BLaER1 (cell line): ENCODE results near the gene RARS2.

ENCODE experiments used
- H3K27ac ChIP-seq: shearing (Covaris generic); formaldehyde crosslinking; 2 replicates; pipeline ENCODE4 v1.8.1; 2022
- H3K27me3 ChIP-seq: shearing (Covaris generic); formaldehyde crosslinking; 2 replicates; pipeline ENCODE4 v1.8.1; 2022
- H3K36me3 ChIP-seq: shearing (Covaris generic); formaldehyde crosslinking; 2 replicates; pipeline ENCODE4 v1.8.1; 2022
- H3K4me1 ChIP-seq: shearing (Covaris generic); formaldehyde crosslinking; 2 replicates; pipeline ENCODE4 v1.8.1; 2022
- H3K4me2 ChIP-seq: shearing (Covaris generic); formaldehyde crosslinking; 2 replicates; pipeline ENCODE4 v1.8.1; 2022
- H3K4me3 ChIP-seq: shearing (Covaris generic); formaldehyde crosslinking; 2 replicates; pipeline ENCODE4 v1.8.1; 2022
- H3K9ac ChIP-seq: shearing (Covaris generic); formaldehyde crosslinking; 2 replicates; pipeline ENCODE4 v1.8.1; 2022
- H3K9me3 ChIP-seq: shearing (Covaris generic); formaldehyde crosslinking; 2 replicates; pipeline ENCODE4 v1.8.1; 2022
- H4K20me1 ChIP-seq: shearing (Covaris generic); formaldehyde crosslinking; 2 replicates; pipeline ENCODE4 v1.8.1; 2022
- Cebpa-rat ChIP-seq: shearing (Covaris generic); IDR thresholded peaks from 2 replicates; pipeline ENCODE4 v1.8.1; 2022

RARS2 gene

DNA sequence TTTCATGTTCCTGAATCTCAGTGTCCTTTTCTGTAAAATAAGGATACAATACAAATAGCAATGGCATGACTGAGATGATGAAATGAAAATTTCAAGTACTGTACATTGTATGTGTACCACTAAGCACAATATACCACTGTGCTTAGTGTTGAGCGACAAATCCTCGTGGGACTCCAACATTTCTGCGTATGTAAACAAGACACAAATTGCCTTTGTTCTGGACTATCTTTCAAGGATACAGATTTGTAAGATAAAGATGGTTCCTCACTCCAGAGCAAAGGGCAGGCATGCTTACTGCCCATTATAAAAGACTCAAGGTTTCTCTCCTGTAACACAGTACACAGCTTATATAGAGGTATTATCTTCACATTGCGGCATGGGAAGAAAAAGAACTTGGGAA, 6.0 kb downstream of the RARS2 start:
- no peak for TF ChIP-seq Cebpa-rat
- 0 out of 2 replicates have a peak, but pooled peaks cover 9% of the 10 kb centered on the region for H4K20me1 ChIP-seq
- H3K4me3 ChIP-seq, result no peak overlapping the region
- H3K9ac ChIP-seq, result no peak overlapping the region
- peaks cover 6% of the 10 kb centered on the region; the same call in 1 of the 2 replicates for H3K36me3 ChIP-seq
- H3K4me1 ChIP-seq, result peaks cover 7% of the 10 kb centered on the region
- H3K9me3 ChIP-seq, result no peaks in the 10 kb centered on the region
- H3K4me2 ChIP-seq, result no peak overlapping the region
- H3K27me3 ChIP-seq, result no peaks in the 10 kb centered on the region
- no peak overlapping the region for H3K27ac ChIP-seq

- H3K36me3 ChIP-seq, result no peaks in the 10 kb centered on the region
- H3K4me2 ChIP-seq, result no peak overlapping the region
- no peak for TF ChIP-seq Cebpa-rat
- no peak overlapping the region for H3K9ac ChIP-seq
- peaks cover 7% of the 10 kb centered on the region; the same call in 1 of the 2 replicates for H3K4me1 ChIP-seq
- no peaks in the 10 kb centered on the region for H3K27me3 ChIP-seq
- no peaks in the 10 kb centered on the region for H3K9me3 ChIP-seq
- H4K20me1 ChIP-seq, result no peaks in the 10 kb centered on the region
- H3K4me3 ChIP-seq, result no peak overlapping the region
- no peak overlapping the region for H3K27ac ChIP-seq
These were observed 14.4 kb downstream of the RARS2 start for GRCh38 chr6:87575423-87575822.

DNA sequence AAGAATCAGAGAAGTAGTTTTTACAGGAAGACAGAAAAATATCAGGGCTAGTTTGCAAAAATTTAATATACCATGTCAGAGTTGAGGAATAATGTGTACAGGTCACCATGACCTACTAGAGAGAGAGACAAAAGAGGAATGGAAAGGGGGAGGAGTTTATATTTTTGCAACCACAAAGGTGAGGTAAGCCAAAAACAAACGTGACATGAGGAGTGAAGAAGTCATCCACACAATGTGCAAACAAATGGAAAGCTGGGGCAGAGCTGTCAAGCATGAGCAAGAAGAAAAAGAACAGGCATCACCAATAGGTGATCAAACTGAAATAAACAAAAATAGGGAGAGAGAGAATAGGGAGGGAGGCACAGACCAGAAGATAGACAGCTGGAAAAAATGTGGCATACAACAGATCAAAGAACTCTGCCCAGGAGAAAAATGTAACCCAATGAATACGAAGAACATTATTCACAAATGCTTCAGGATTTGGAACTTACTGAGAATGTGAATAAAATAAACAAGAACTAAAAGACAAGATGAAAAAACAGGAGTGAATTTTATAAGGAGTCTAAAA, 15.5 kb downstream of the RARS2 start:
- Histone ChIP-seq H3K27ac (no peak overlapping the region), H3K4me1 (peaks cover 7% of the 10 kb centered on the region; the same call in 1 of the 2 replicates), H3K9me3 (no peaks in the 10 kb centered on the region), H3K4me2 (no peak overlapping the region), H3K4me3 (no peak overlapping the region), H3K36me3 (no peaks in the 10 kb centered on the region), H3K9ac (no peak overlapping the region), H3K27me3 (no peaks in the 10 kb centered on the region), H4K20me1 (no peaks in the 10 kb centered on the region)
- no peak for TF ChIP-seq Cebpa-rat

DNA sequence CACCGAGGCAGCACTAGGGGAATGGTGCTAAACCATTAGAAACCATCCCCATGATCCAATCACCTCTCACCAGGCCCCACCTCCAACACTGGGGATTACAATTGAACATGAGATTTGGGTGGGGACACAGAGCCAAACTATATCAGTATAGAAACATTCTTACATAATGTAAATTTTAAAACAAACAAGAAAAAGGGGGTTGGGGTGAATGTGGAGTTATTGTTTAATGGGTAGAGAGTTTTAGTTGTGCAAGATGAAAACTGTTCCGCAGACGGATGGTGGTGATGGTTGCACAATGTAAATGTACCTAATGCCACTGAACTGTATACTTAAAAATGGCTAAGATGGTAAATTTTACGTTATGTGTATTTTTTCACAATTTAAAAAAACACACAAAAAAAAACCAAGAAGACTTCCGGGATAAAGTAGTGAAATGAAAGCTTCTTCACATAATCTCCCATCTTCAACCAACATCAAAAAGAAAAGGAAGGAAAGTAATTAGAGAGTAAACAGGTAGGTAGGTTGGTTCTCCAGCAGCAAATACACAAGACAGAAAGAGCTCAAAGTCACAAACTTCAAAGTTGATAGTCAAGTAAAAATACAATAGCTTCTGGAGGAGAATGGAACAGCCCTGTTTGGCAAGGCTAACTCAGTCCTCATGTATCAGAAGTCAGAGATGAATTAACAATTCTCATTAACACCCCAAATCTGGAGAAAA, 16.3 kb downstream of the RARS2 start:
- H3K4me1 ChIP-seq, result peaks cover 7% of the 10 kb centered on the region; the same call in 1 of the 2 replicates
- no peak overlapping the region for H3K4me3 ChIP-seq
- H3K4me2 ChIP-seq, result no peak overlapping the region
- H4K20me1 ChIP-seq, result no peaks in the 10 kb centered on the region
- H3K36me3 ChIP-seq, result no peaks in the 10 kb centered on the region
- no peaks in the 10 kb centered on the region for H3K9me3 ChIP-seq
- H3K27me3 ChIP-seq, result no peaks in the 10 kb centered on the region
- no peak overlapping the region for H3K9ac ChIP-seq
- TF ChIP-seq Cebpa-rat, result no peak
- no peak overlapping the region for H3K27ac ChIP-seq

DNA sequence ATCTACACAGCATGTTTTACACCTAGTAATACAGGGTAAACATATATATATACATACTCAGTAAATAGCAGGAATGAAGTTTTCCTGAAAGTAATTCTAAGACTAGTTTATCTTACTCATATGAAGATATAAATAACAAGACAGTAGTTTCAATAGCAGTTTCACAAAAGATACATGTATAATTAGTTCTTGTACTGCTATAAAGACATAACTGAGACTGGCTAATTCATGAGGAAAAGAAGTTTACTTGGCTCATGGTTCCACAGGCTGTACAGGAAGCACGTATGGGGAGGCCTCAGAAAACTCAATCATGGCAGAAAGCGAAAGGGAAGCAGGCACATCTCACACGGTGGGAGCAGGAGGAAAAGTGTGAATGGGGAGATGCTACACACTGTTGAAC, 16.9 kb downstream of the RARS2 start:
- Histone ChIP-seq H3K36me3 (no peaks in the 10 kb centered on the region), H3K4me3 (no peak overlapping the region), H3K27ac (no peak overlapping the region), H3K9me3 (no peaks in the 10 kb centered on the region), H4K20me1 (no peaks in the 10 kb centered on the region), H3K9ac (no peak overlapping the region), H3K27me3 (no peaks in the 10 kb centered on the region), H3K4me2 (no peak overlapping the region), H3K4me1 (peaks cover 7% of the 10 kb centered on the region; the same call in 1 of the 2 replicates)
- TF ChIP-seq Cebpa-rat, result no peak

- Histone ChIP-seq H3K27ac (no peak overlapping the region), H3K9me3 (no peaks in the 10 kb centered on the region)
These were observed 17.8 kb downstream of the RARS2 start for GRCh38 chr6:87572021-87572420.

DNA sequence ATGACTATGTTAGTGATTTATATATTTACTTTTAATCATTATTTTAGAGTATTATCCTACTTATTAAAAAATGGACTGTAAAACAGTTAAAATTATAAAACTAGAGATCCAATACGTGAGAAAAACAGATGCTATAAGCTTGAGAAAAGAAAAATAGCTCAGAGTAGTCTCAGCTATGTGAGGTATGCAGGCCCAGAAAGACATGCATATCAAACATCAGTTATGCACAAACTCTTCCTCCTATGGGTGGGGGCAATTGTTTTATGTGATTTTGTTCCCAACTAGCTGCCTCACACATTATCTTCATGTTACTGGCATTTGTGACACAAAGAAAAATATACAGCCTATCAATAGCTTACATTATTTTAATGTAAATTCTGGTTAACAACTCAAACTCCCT, 28.8 kb downstream of the RARS2 start:
- H3K4me2 ChIP-seq, result no peak overlapping the region
- H3K36me3 ChIP-seq, result peaks cover 25% of the 10 kb centered on the region

More at GRCh38 chr6:87572021-87572420, 17.8 kb downstream of the RARS2 start:
- Histone ChIP-seq H4K20me1 (no peaks in the 10 kb centered on the region), H3K9ac (no peak overlapping the region), H3K27me3 (no peaks in the 10 kb centered on the region), H3K4me3 (no peak overlapping the region), H3K4me2 (no peak overlapping the region), H3K36me3 (no peaks in the 10 kb centered on the region), H3K4me1 (peaks cover 7% of the 10 kb centered on the region; the same call in 1 of the 2 replicates)
- TF ChIP-seq Cebpa-rat, result no peak

GRCh38 chr6:87558446-87558845, 31.3 kb downstream of the RARS2 start:
- peaks cover 29% of the 10 kb centered on the region for H3K36me3 ChIP-seq
- no peaks in the 10 kb centered on the region for H3K4me1 ChIP-seq
- TF ChIP-seq Cebpa-rat, result no peak
- no peaks in the 10 kb centered on the region for H4K20me1 ChIP-seq
- no peaks in the 10 kb centered on the region for H3K9me3 ChIP-seq
- H3K9ac ChIP-seq, result no peak overlapping the region
- no peak overlapping the region for H3K4me2 ChIP-seq
- no peaks in the 10 kb centered on the region for H3K27me3 ChIP-seq
- no peak overlapping the region for H3K27ac ChIP-seq
- no peak overlapping the region for H3K4me3 ChIP-seq

More for the DNA sequence above, 28.8 kb downstream of the RARS2 start:
- H3K27me3 ChIP-seq, result no peaks in the 10 kb centered on the region
- no peak for TF ChIP-seq Cebpa-rat
- H3K4me1 ChIP-seq, result no peaks in the 10 kb centered on the region
- H4K20me1 ChIP-seq, result no peaks in the 10 kb centered on the region
- H3K9me3 ChIP-seq, result no peaks in the 10 kb centered on the region
- H3K27ac ChIP-seq, result no peak overlapping the region
- H3K9ac ChIP-seq, result no peak overlapping the region
- no peak overlapping the region for H3K4me3 ChIP-seq

GRCh38 chr6:87555506-87555905, 34.3 kb downstream of the RARS2 start:
- Histone ChIP-seq H3K9me3 (no peaks in the 10 kb centered on the region), H4K20me1 (no peaks in the 10 kb centered on the region), H3K27ac (no peak overlapping the region), H3K9ac (no peak overlapping the region), H3K27me3 (no peaks in the 10 kb centered on the region), H3K36me3 (peaks cover 15% of the 10 kb centered on the region; the same call in 1 of the 2 replicates), H3K4me1 (no peaks in the 10 kb centered on the region), H3K4me2 (no peak overlapping the region), H3K4me3 (no peak overlapping the region)
- TF ChIP-seq Cebpa-rat, result no peak

- H3K4me1 ChIP-seq, result no peaks in the 10 kb centered on the region
- no peak for TF ChIP-seq Cebpa-rat
- H3K9ac ChIP-seq, result no peak overlapping the region
- peaks cover 20% of the 10 kb centered on the region; the same call in 1 of the 2 replicates for H3K36me3 ChIP-seq
- H3K9me3 ChIP-seq, result no peaks in the 10 kb centered on the region
- no peak overlapping the region for H3K27ac ChIP-seq
- H3K4me3 ChIP-seq, result no peak overlapping the region
- H4K20me1 ChIP-seq, result no peaks in the 10 kb centered on the region
- no peaks in the 10 kb centered on the region for H3K27me3 ChIP-seq
- no peak overlapping the region for H3K4me2 ChIP-seq
These were observed 36.5 kb downstream of the RARS2 start for GRCh38 chr6:87553159-87553765.
